K562 (cell line): ENCODE results near the gene SIX1. TPM values are rescaled to one million over a fixed set of nuclear protein-coding genes. Genes with fewer than 3 reads are reported as not detected.

ENCODE experiments used
- ATAC-seq: fragments of 200-7000 bp; cut with Tn5 transposase; 3 replicates; pipeline ENCODE4 v1.9.1; 2020; ENCODE audit warnings: moderate library complexity
- BruUV-seq: library from RNA; stranded (reverse); fragments of 400-500 nt; replicated peaks from 2 replicates; lab custom pipeline; 2021; lab: Mats Ljungman, UMichigan
- CTCF ChIA-PET: fragments of 300-600 bp; formaldehyde crosslinking; extraction: SDS; loops from one replicate; lab custom pipeline; 2021; ENCODE audit warnings: low intra/inter-chr PET ratio; lab: Yijun Ruan, JAX
- POLR2A ChIA-PET: fragments of 300-600, 350-650 bp; sonication (Branson Sonifier 250); formaldehyde crosslinking; extraction: SDS; loops from one replicate; lab custom pipeline; 2021; ENCODE audit warnings: antibody characterized with exemption, inconsistent platforms; lab: Yijun Ruan, JAX
- DNase-seq, 4 experiments: peaks; one replicate each; pipeline versions ENCODE4 v3.0.0 to v3.0.0-alpha.2; 2011 to 2018; ENCODE audit warnings: low spot score in 3 of 4, mixed read lengths in 3 of 4; ENCODE audit errors: extremely low read depth in 1 of 4
- FAIRE-seq: peaks from 2 replicates; lab custom pipeline; 2011; peaks lifted over from hg19 to GRCh38; lab: Jason Lieb, UNC
- H2AFZ ChIP-seq: 2 replicates; pipeline ENCODE4 v1.6.0; 2011; ENCODE audit warnings: low read depth, low read length, control low read depth, inconsistent platforms
- H3K27ac ChIP-seq: fragments of 200-600 bp; 3 replicates; pipeline ENCODE4 v1.8.0; 2011; ENCODE audit warnings: low read depth, mild to moderate bottlenecking, control low read depth, inconsistent platforms, low read length, moderate library complexity, mixed read lengths; ENCODE audit errors: extremely low read depth
- H3K27me3 ChIP-seq, 2 experiments: fragments of 300-600 bp in 1 of 2; 2 replicates in 1 of 2; 3 replicates in 1 of 2; pipeline versions ENCODE4 v1.6.0 to v1.8.0; 2011; ENCODE audit warnings: inconsistent platforms in 2 of 2, low read length in 2 of 2, mild to moderate bottlenecking in 1 of 2, mixed read lengths in 1 of 2, moderate library complexity in 1 of 2; ENCODE audit not compliant: control insufficient read depth in 2 of 2, insufficient read depth in 2 of 2
- H3K36me3 ChIP-seq: fragments of 300-600 bp; 3 replicates; pipeline ENCODE4 v1.8.0; 2011; ENCODE audit warnings: mild to moderate bottlenecking, low read length, inconsistent platforms; ENCODE audit not compliant: control insufficient read depth, insufficient read depth
- H3K4me1 ChIP-seq, 2 experiments: fragments of 200-600 bp in 1 of 2; replicated peaks in 1 of 2; 2 replicates in 1 of 2; 3 replicates in 1 of 2; pipeline versions ENCODE4 v1.5.1 to v1.8.0; 2011; ENCODE audit warnings: inconsistent platforms in 2 of 2, low read length in 2 of 2, mild to moderate bottlenecking in 1 of 2, mixed read lengths in 1 of 2, moderate library complexity in 1 of 2; ENCODE audit not compliant: control insufficient read depth in 2 of 2, insufficient read depth in 2 of 2
- H3K4me2 ChIP-seq: 2 replicates; pipeline ENCODE4 v1.6.1; 2011; ENCODE audit warnings: low read length, control low read depth, inconsistent platforms, mixed read lengths; ENCODE audit not compliant: insufficient read depth
- H3K4me3 ChIP-seq: fragments of 200-600 bp; sonication (generic), shearing (Covaris generic); 2 replicates; pipeline ENCODE4 v1.5.1; 2016; ENCODE audit warnings: control low read depth, inconsistent platforms
- H3K79me2 ChIP-seq: fragments of 200-600 bp; 3 replicates; pipeline ENCODE4 v1.8.0; 2011; ENCODE audit warnings: low read length, inconsistent platforms; ENCODE audit not compliant: control insufficient read depth, insufficient read depth
- H3K9ac ChIP-seq, 2 experiments: 2 replicates each; pipeline versions ENCODE4 v1.6.0 to v1.6.1; 2011; ENCODE audit warnings: low read depth in 2 of 2, low read length in 2 of 2, control low read depth in 1 of 2, inconsistent platforms in 1 of 2, mild to moderate bottlenecking in 1 of 2, mixed read lengths in 1 of 2; ENCODE audit not compliant: insufficient read depth in 1 of 2
- H3K9me1 ChIP-seq: one replicate; pipeline ENCODE4 v1.6.0; 2011; ENCODE audit warnings: inconsistent platforms, mild to moderate bottlenecking, low read length, moderate library complexity; ENCODE audit not compliant: control insufficient read depth, insufficient read depth
- H3K9me3 ChIP-seq: replicated peaks from 2 replicates; pipeline ENCODE4 v1.5.1; 2011; ENCODE audit warnings: low read depth, low read length, inconsistent platforms; ENCODE audit not compliant: control insufficient read depth, insufficient read depth
- H4K20me1 ChIP-seq: replicated peaks from 2 replicates; pipeline ENCODE4 v1.6.1; 2011; ENCODE audit warnings: low read length, inconsistent platforms, mixed read lengths; ENCODE audit not compliant: control insufficient read depth, insufficient read depth
- ATF6 ChIP-seq: sonication (generic); formaldehyde crosslinking; IDR thresholded peaks from 2 replicates; pipeline ENCODE4 v1.4.0; 2020; ENCODE audit warnings: mild to moderate bottlenecking, missing genetic modification reagents
- GMEB1 ChIP-seq: fragments of 250-450 bp; sonication (Bioruptor Pico); IDR thresholded peaks from 2 replicates; pipeline ENCODE4 v1.4.0; 2020; ENCODE audit warnings: mild to moderate bottlenecking
- KLF10 ChIP-seq: fragments of 250-450 bp; sonication (Bioruptor Pico); IDR thresholded peaks from 2 replicates; pipeline ENCODE4 v1.6.1; 2021; ENCODE audit warnings: matching md5 sums
- PTRF ChIP-seq: fragments of 450-650 bp; IDR thresholded peaks from 2 replicates; pipeline ENCODE4 v1.6.1; 2016; ENCODE audit warnings: mild to moderate bottlenecking, missing genetic modification characterization, missing compliant biosample characterization
- STAT6 ChIP-seq: sonication (generic); formaldehyde crosslinking; IDR thresholded peaks from 2 replicates; pipeline ENCODE4 v1.8.1; 2023; ENCODE audit warnings: mild to moderate bottlenecking, missing genetic modification reagents
- YY1 ChIP-seq, 3 experiments: IDR thresholded peaks; 2 replicates each; pipeline ENCODE4 v1.6.1; 2011; ENCODE audit warnings: low read length in 2 of 3, mild to moderate bottlenecking in 2 of 3, moderate library complexity in 2 of 3, borderline replicate concordance in 1 of 3, control low read depth in 1 of 3, low read depth in 1 of 3; ENCODE audit not compliant: insufficient read depth in 3 of 3, insufficient replicate concordance in 2 of 3, control insufficient read depth in 1 of 3, insufficient read length in 1 of 3; ENCODE audit errors: extremely low read depth in 1 of 3
- ZNF444 ChIP-seq: fragments of 250-450 bp; sonication (Bioruptor Pico); IDR thresholded peaks from 2 replicates; pipeline ENCODE4 v1.4.0; 2020; ENCODE audit warnings: mild to moderate bottlenecking, moderate library complexity
- WGBS: fragments of 100-300 bp; shearing (Covaris generic); methylation state at CpG from one replicate; pipeline ENCODE4 v1.1.6; 2016; ENCODE audit warnings: low coverage, mixed read lengths; ENCODE audit not compliant: insufficient coverage; ENCODE audit errors: missing lambda C conversion rate; 5-methylcytosine and 5-hydroxymethylcytosine counted together
- in situ Hi-C: fragments of 300-500 bp; cut with MboI; formaldehyde crosslinking; loops from 4 replicates; pipeline ENCODE4 v1.15.0; 2018; ENCODE audit warnings: inconsistent platforms, mixed read lengths
- intact Hi-C: fragments of 100-400 bp; cut with micrococcal nuclease; formaldehyde crosslinking; loops from 2 replicates; pipeline ENCODE4 v1.14.2; 2022
- polyA plus RNA-seq, 8 experiments: library from polyadenylated mRNA; depleted of rRNA in 4 of 8; stranded (reverse) in 5 of 8; unstranded in 3 of 8; fragments of >200 nt; fragmentation: Nextera tagmentation in 2 of 8; fragmentation: Illumina TruSeq in 1 of 8; extraction: Ambion mirVana in 2 of 8; extraction: Trizol in 1 of 8; gene quantifications; 2 replicates each; pipeline versions ENCODE4 v1.2.1 to v1.2.3, GENCODE V29; 2011 to 2014; ENCODE audit warnings: inconsistent platforms in 1 of 8, missing spikeins in 1 of 8
- total RNA-seq, 7 experiments: library from RNA; depleted of rRNA in 6 of 7; stranded (reverse); fragments of >200 nt in 6 of 7; fragmentation: Illumina TruSeq in 2 of 7; extraction: Trizol in 2 of 7; gene quantifications; 2 replicates each; pipeline versions ENCODE4 v1.2.1 to v1.2.3, GENCODE V29; 2011 to 2021; ENCODE audit warnings: low replicate concordance in 1 of 7

The SIX1 gene
- total and polyA plus RNA-seq, 9 of the 15 experiments (the other 6 are each of a cell fraction or from before 2014, with no cell fraction given) = 0.27 to 0.80 (median 0.45) TPM

GRCh38 chr14:60662982-60663381 is 13.7 kb upstream of the SIX1 start:
- no peak overlapping the region for H3K4me3 ChIP-seq
- H3K27me3 ChIP-seq = no peaks in the 10 kb centered on the region
- WGBS = 0% methylated on average over 1 of the region's 1 CpG
- no peaks in the 10 kb centered on the region for H4K20me1 ChIP-seq
- no peaks in the 10 kb centered on the region for H3K9me1 ChIP-seq
- FAIRE-seq (no peak), ATAC-seq (no peak), DNase-seq (no peak)
- ChIA-PET POLR2A (no interaction called here), CTCF (no interaction called here)
- H3K36me3 ChIP-seq = no peaks in the 10 kb centered on the region
- no peak overlapping the region for H3K9ac ChIP-seq
- H3K9me3 ChIP-seq = no peaks in the 10 kb centered on the region
- no peaks in the 10 kb centered on the region for H3K4me1 ChIP-seq
- in situ Hi-C loops = no loop called here
- intact Hi-C loops = no loop called here
- no TSS peak for BruUV-seq
- no peaks in the 10 kb centered on the region for H3K79me2 ChIP-seq
- H3K4me2 ChIP-seq = no peak overlapping the region
- no peak overlapping the region for H3K27ac ChIP-seq
- no peak overlapping the region for H2AFZ ChIP-seq
- TF ChIP-seq GMEB1 (CRISPR knock-in tag) = no peak
- TF ChIP-seq PTRF (tag) = no peak
- no peak for TF ChIP-seq ATF6 (CRISPR knock-in tag)
- no peak for TF ChIP-seq YY1 (IDR thresholded peaks at IDR 0.05; ENCODE audit: borderline replicate concordance in 1 of 3, control insufficient read depth in 1 of 3, extremely low read depth in 1 of 3, insufficient read depth in 3 of 3, insufficient read length in 1 of 3, insufficient replicate concordance in 2 of 3, low read depth in 1 of 3, low read length in 2 of 3)
- TF ChIP-seq STAT6 (CRISPR knock-in tag) = no peak
- no peak for TF ChIP-seq ZNF444 (CRISPR knock-in tag)
- TF ChIP-seq KLF10 (CRISPR knock-in tag) = no peak
